Sigmoid colon (tissue), 7 donors: ENCODE results near the gene PTPN21. TPM values are rescaled to one million over a fixed set of nuclear protein-coding genes. Genes with fewer than 3 reads are reported as not detected.

Experiments
- DNase-seq: peaks from one replicate; pipeline ENCODE4 v3.0.0-alpha.2; 2019
- H3K27ac ChIP-seq, 4 donors: fragments of 200-600 bp; sonication (generic); one replicate each; pipeline ENCODE4 v1.5.1; 2016 to 2019; ENCODE audit warnings: mild to moderate bottlenecking in 1 of 4
- H3K27me3 ChIP-seq, 3 donors: fragments of 200-600 bp; sonication (generic); one replicate each; pipeline ENCODE4 v1.5.1; 2019; ENCODE audit warnings: mild to moderate bottlenecking in 1 of 3
- H3K36me3 ChIP-seq, 4 donors: fragments of 200-600 bp; sonication (generic); one replicate each; pipeline ENCODE4 v1.5.1; 2016 to 2019
- H3K4me1 ChIP-seq, 4 donors: fragments of 200-600 bp; sonication (generic); one replicate each; pipeline ENCODE4 v1.5.1; 2017 to 2019
- H3K4me3 ChIP-seq, 4 donors: fragments of 200-600 bp; sonication (generic); one replicate each; pipeline ENCODE4 v1.5.1; 2017 to 2019; ENCODE audit warnings: mild to moderate bottlenecking in 2 of 4, moderate library complexity in 1 of 4
- H3K9me3 ChIP-seq, 4 donors: fragments of 200-600 bp in 3 of 4; sonication (generic) in 3 of 4; one replicate each; pipeline versions ENCODE4 v1.5.1 to v1.6.1; 2013 to 2019
- EP300 ChIP-seq, 4 donors: sonication (generic); formaldehyde crosslinking; IDR thresholded peaks; one replicate each; pipeline ENCODE4 v1.6.1; 2017; ENCODE audit warnings: antibody characterized with exemption in 4 of 4
- POLR2A ChIP-seq, 2 donors: fragments of 450-650 bp; IDR thresholded peaks; one replicate each; pipeline ENCODE4 v1.6.1; 2016; ENCODE audit warnings: antibody characterized with exemption in 2 of 2, mild to moderate bottlenecking in 2 of 2, moderate library complexity in 2 of 2
- POLR2AphosphoS5 ChIP-seq, 4 donors: sonication (generic); formaldehyde crosslinking; IDR thresholded peaks; one replicate each; pipeline ENCODE4 v1.6.1; 2017; ENCODE audit warnings: antibody characterized with exemption in 4 of 4
- WGBS, 2 donors: extraction: QIAGEN DNeasy Blood & Tissue Kit; methylation state at CpG; one replicate each; pipeline ENCODE4 v1.1.7; 2013; 5-methylcytosine and 5-hydroxymethylcytosine counted together
- intact Hi-C: fragments of 100-400 bp; cut with DNase I; formaldehyde crosslinking; loops from one replicate; pipeline ENCODE4 v1.15.1; 2023
- polyA plus RNA-seq, 3 donors: library from polyadenylated mRNA; stranded (reverse); fragments of 200-250 nt; gene quantifications; one replicate each; pipeline ENCODE4 v1.2.3, GENCODE V29; 2013
- total RNA-seq, 4 donors: library from RNA; depleted of rRNA; stranded (reverse); fragments of >200 nt; gene quantifications; one replicate each; pipeline ENCODE4 v1.1.0, GENCODE V29; 2016
- TF ChIP-seq, protein P1 (sequence below), 4 experiments: fragments of 450-650 bp in 3 of 4; fragments of 200-600 bp in 1 of 4; IDR thresholded peaks; one replicate each; pipeline ENCODE4 v1.5.1; 2016 to 2019; ENCODE audit warnings: antibody characterized with exemption in 4 of 4, mild to moderate bottlenecking in 3 of 4, moderate library complexity in 2 of 4
- donor health status: healthy with polysubstance abuse.
- donor health status: Bipolar disorder and iron deficiency.
- donor health status: healthy.

PTPN21 gene
- total and polyA plus RNA-seq, 7 donors, result 7.3 to 29.1 (median 13.7) TPM

DNA sequence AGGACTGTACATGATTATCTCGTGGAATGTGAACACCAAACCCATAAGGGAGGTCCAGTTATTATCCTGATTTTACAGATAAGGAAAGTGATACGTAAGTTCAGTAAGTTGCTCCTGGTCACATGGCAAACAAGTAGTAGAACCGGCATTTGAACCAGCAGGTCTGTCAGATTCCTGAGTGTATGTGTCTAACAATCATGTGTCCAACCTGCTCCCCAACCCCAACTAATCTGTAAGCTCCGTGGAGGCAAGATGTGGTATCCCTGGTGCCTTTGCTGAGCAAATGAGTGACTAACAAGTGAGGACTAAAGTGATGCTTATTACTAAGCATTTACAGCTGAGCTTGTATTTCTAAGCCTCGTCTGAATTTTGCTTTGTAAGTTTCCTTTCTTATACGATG is 65.9 kb downstream of the PTPN21 start:
- WGBS, 2 donors, result 78 to 87% methylated on average over 6 of the region's 6 CpGs
- no peak for DNase-seq
- intact Hi-C loops, result no loop called here
- Histone ChIP-seq H3K27me3 (no peaks in the 10 kb centered on the region), H3K27ac (no peak overlapping the region), H3K4me3 (no peak overlapping the region), H3K9me3 (no peaks in the 10 kb centered on the region), H3K36me3 (peaks cover 4 to 52% (median 7%) of the 10 kb centered on the region in 4 donors), H3K4me1 (peaks cover 0 to 7% (median 0%) of the 10 kb centered on the region in 4 donors)
- no peak for TF ChIP-seq POLR2A (IDR thresholded peaks at IDR 0.05)
- no peak for TF ChIP-seq POLR2AphosphoS5 (IDR thresholded peaks at IDR 0.05)
- TF ChIP-seq, protein P1, sequence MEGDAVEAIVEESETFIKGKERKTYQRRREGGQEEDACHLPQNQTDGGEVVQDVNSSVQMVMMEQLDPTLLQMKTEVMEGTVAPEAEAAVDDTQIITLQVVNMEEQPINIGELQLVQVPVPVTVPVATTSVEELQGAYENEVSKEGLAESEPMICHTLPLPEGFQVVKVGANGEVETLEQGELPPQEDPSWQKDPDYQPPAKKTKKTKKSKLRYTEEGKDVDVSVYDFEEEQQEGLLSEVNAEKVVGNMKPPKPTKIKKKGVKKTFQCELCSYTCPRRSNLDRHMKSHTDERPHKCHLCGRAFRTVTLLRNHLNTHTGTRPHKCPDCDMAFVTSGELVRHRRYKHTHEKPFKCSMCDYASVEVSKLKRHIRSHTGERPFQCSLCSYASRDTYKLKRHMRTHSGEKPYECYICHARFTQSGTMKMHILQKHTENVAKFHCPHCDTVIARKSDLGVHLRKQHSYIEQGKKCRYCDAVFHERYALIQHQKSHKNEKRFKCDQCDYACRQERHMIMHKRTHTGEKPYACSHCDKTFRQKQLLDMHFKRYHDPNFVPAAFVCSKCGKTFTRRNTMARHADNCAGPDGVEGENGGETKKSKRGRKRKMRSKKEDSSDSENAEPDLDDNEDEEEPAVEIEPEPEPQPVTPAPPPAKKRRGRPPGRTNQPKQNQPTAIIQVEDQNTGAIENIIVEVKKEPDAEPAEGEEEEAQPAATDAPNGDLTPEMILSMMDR (IDR thresholded peaks at IDR 0.05), result no peak
- TF ChIP-seq EP300 (IDR thresholded peaks at IDR 0.05), result no peak

DNA sequence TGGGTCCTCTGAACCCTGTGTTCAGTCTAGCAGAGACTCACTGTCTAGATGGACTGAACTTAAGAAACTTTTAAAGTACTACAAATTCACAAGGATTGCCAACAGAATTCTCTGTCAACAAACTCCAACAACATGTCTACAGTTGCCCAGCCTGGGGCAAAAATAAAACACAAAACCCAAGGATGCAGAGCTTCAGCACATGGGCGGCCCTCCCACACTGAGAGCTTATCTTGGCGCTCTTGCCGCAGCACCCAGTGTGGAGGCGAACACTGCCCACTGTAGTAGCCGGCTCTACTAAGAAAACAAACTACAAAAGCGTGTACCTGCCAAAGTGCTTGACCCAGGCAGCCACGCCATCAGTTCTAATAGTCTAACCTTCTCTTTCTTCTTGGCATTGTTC is 66.7 kb downstream of the PTPN21 start:
- WGBS, 2 donors, result 91 to 94% methylated on average over 7 of the region's 7 CpGs
- no peaks in the 10 kb centered on the region for H3K9me3 ChIP-seq
- H3K27ac ChIP-seq, result no peak overlapping the region
- peaks cover 0 to 7% (median 0%) of the 10 kb centered on the region in 4 donors for H3K4me1 ChIP-seq
- no peak overlapping the region for H3K4me3 ChIP-seq
- H3K27me3 ChIP-seq, result no peaks in the 10 kb centered on the region
- TF ChIP-seq POLR2A (IDR thresholded peaks at IDR 0.05) (no peak), POLR2AphosphoS5 (IDR thresholded peaks at IDR 0.05) (no peak), EP300 (IDR thresholded peaks at IDR 0.05) (no peak)
- TF ChIP-seq, protein P1 (IDR thresholded peaks at IDR 0.05), result no peak
- peaks cover 4 to 44% (median 7%) of the 10 kb centered on the region in 4 donors for H3K36me3 ChIP-seq
- no peak for DNase-seq
- intact Hi-C loops, result no loop called here

DNA sequence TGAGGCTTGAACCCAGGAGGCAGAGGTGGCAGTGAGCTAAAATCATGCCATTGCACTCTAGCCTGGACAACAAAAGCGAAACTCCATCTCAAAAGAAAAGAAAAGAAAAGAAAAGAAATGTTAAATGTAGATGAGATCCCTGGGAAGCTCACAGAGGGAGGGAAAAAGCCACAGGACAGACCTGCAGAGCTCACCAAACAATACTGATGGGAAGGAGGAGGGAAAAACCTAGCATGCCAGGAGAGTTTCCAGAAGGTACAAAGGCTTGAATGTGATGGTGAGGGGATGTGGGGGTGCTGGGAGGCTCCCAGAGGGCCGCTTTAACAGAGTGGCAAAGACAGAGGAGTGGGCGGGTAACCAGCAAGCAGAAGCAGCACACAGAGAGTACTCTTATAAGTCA is 72.3 kb downstream of the PTPN21 start:
- no peak for DNase-seq
- Histone ChIP-seq H3K27ac (no peak overlapping the region), H3K36me3 (peaks cover 13 to 46% (median 23%) of the 10 kb centered on the region in 4 donors), H3K4me1 (peaks cover 0 to 18% (median 4%) of the 10 kb centered on the region in 4 donors), H3K4me3 (no peak overlapping the region), H3K9me3 (no peaks in the 10 kb centered on the region), H3K27me3 (no peaks in the 10 kb centered on the region)
- WGBS, 2 donors, result 93 to 94% methylated on average over 3 of the region's 3 CpGs
- intact Hi-C loops, result no loop called here
- TF ChIP-seq EP300 (IDR thresholded peaks at IDR 0.05), result no peak
- TF ChIP-seq, protein P1 (IDR thresholded peaks at IDR 0.05), result no peak
- TF ChIP-seq POLR2AphosphoS5 (IDR thresholded peaks at IDR 0.05), result no peak
- no peak for TF ChIP-seq POLR2A (IDR thresholded peaks at IDR 0.05)

DNA sequence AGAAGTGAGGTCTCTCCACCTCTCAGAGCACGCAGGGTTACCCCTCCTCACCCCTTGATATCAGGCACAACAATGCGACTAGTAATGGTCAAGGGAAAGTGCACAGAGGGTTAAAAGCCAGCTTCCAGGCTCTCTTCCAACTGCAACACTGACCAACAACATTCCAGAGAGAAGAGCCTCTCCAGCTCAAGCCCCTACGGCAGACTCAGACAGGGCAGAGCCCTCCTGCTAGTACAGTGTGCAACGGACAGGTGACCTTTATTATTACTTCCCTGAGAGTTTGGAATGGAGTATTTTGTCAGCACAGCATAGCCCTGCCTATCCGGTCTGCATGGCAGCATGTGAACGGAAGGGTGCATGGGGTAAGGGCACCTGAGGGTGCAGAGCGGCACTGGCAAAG is 73.0 kb downstream of the PTPN21 start:
- TF ChIP-seq EP300 (IDR thresholded peaks at IDR 0.05), result no peak
- TF ChIP-seq POLR2A (IDR thresholded peaks at IDR 0.05), result no peak
- TF ChIP-seq, protein P1 (IDR thresholded peaks at IDR 0.05), result no peak
- TF ChIP-seq POLR2AphosphoS5 (IDR thresholded peaks at IDR 0.05), result no peak
- WGBS, 2 donors, result 81 to 91% methylated on average over 7 of the region's 7 CpGs
- intact Hi-C loops, result no loop called here
- H3K36me3 ChIP-seq, result peaks cover 13 to 50% (median 24%) of the 10 kb centered on the region in 4 donors
- H3K4me3 ChIP-seq, result no peak overlapping the region
- no peak overlapping the region for H3K27ac ChIP-seq
- H3K4me1 ChIP-seq, result peaks cover 0 to 18% (median 4%) of the 10 kb centered on the region in 4 donors
- H3K9me3 ChIP-seq, result no peaks in the 10 kb centered on the region
- no peaks in the 10 kb centered on the region for H3K27me3 ChIP-seq
- no peak for DNase-seq

DNA sequence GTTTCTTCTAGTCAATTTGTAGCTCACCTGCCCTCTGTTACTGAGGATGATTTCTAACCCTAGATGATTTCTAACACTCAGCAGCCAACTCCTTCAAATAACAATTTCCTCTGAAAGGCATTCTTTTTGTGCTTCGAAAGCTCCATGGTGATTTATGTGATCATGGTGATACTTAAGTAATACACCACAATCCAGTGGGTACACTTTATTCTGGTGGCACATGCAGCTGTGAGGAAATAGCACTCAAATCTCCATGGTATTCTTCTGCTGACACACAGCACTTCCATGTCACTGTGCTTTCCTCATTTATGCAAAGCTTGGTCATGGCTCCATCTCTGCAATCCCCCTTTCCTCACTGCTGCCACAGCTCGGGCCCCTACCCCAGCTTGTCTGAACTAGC is 73.7 kb downstream of the PTPN21 start:
- no peak overlapping the region for H3K4me3 ChIP-seq
- TF ChIP-seq POLR2A (IDR thresholded peaks at IDR 0.05) (no peak), POLR2AphosphoS5 (IDR thresholded peaks at IDR 0.05) (no peak), EP300 (IDR thresholded peaks at IDR 0.05) (no peak)
- TF ChIP-seq, protein P1 (IDR thresholded peaks at IDR 0.05), result no peak
- peaks cover 13 to 57% (median 24%) of the 10 kb centered on the region in 4 donors for H3K36me3 ChIP-seq
- WGBS, 2 donors, result 89 to 96% methylated on average over 2 of the region's 2 CpGs
- peaks cover 0 to 18% (median 4%) of the 10 kb centered on the region in 4 donors for H3K4me1 ChIP-seq
- intact Hi-C loops, result no loop called here
- DNase-seq, result no peak
- H3K9me3 ChIP-seq, result no peaks in the 10 kb centered on the region
- no peak overlapping the region for H3K27ac ChIP-seq
- H3K27me3 ChIP-seq, result no peaks in the 10 kb centered on the region
